NCI-H524 (cell line): ENCODE measurements around the gene PPP1R14D.
"Not testable (repeated sequence)": the region's sequence is repeated elsewhere in the genome, so short reads cannot be mapped to it uniquely, and the experiment has no call there.

ENCODE experiments used
- DNase-seq, 2 experiments: peaks; one replicate each; lab custom pipeline; 2025; lab: John Stamatoyannopoulos, UW

The PPP1R14D gene, protein sequence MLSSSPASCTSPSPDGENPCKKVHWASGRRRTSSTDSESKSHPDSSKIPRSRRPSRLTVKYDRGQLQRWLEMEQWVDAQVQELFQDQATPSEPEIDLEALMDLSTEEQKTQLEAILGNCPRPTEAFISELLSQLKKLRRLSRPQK

DNA sequence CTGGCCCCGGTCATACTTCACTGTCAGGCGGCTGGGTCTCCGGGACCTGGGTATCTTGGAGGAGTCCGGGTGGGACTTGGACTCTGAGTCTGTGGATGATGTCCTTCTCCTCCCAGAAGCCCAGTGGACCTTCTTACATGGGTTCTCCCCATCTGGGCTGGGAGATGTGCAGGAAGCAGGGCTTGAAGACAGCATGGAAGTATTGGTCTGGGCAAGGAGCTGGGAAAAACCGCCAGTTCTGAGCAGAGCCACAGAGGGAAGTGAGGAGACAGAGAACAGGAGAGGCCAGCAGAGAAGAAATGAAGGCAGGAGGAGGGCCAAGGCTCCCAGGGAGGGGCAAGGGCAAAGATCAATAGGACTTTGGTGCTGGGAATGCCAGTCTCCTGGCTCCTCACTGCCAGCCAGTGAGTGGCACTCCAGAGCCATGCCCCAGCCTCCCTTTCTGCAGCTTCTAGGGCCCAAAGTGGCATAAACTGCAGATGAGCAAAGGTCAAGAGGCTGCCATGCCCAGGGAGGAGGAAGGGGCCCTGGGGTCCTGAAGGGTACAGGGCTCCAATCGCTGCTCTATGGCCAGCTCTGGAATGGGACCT lies at the start of gene PPP1R14D:
PPP1R14D (minus strand) TSS at position 262 of the 590 bp plus-strand sequence; CDS start at position 195, 67 bp downstream.
- no peak for DNase-seq

DNA sequence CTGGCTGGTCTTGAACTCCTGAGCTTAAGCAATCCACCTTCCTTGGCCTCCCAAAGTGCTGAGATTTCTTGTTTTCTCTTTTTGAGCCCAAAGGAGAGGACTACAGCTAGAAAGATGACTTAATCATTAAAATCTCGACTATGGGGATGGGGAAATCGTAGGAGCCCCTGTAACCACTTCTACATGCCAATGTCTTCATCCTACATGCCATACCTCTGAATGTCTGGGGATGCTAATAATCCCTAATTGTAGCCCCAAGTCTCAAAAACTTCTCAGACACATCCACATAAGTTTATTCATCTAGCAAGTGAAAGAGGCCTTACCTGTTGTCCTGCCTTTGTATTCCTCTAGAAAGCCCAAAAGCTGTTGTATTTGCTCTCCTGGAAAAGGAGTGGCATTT lies 49.2 kb upstream of the PPP1R14D start:
- no peak for DNase-seq

DNA sequence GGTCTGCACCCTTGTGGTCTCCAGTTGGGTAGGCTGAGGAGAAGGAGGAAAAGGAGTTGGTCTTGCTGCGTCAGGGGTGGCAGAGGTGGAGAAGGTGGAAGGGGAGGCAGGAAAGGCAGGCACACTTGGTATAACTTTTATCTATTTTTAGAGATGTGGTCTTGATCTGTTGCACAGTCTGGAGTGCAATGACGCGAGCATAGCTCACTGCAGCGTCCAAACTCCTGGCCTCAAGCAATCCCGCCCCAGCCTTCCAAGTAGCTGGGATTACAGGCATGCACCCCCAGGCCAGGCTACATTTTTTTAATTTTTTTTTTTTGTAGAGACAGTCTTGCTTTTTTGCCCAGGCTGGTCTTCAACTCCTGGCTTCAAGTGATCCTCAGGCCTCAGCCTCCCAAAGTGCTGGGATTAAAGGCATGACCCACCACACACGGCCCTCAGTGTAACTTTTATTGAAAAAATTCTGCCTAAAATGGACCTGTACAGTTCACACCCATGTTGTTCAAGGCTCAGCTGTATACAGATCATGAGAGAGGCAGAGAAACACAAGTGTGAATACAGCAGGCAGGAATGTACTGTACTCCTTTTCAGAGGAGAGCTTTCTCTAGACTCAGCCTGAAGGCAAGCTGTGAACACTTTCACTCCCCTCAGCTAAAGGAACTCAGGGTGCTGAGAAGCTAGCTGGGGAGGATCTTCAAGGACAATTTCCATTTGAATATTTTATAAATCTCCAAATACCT lies 47.7 kb upstream of the PPP1R14D start:
- no peak for DNase-seq

DNA sequence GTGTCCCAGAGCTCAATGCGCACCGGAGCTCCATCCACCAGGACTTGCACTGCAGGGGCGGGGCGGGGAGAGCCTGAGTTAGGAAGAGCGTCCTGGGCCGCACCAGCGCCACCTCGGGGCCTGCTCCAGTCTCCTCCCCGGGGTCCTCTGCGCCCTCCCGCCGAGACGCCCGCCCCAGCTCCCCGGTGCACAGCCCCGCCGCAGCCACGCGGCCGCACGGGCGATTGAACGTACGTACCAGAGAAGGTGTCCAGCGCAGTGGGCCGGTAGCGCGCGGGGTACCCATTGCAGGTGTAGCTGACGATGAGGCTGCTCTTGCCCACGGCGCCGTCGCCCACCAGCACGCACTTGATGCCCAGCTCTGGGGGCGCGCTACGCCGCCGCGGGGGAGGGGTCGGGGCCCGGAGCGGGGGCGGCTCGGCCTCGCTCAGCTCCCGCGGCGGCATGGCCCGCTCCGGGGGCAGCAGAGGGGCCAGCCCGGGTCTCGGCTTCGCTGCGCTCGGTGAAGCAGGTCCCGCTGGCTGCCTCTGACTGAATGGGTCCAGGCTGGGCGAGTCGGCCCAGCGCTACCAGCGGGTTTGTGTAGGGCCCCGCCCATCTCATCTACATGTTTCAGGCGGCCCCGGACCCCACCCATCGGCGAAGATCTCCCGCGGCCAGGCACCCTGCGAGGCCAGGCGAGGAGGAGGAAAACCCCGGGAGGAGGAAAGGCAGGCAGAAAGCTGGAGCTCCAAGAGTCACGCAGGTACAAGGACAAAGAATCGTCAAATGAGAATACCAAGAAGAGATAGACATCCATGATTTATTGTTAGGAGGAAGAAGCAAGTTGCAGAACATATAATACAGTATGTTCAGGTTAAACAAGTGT lies 45.4 kb upstream of the PPP1R14D start, which contains the start of gene RHOV:
RHOV (minus strand) TSS at position 541 of the 868 bp plus-strand sequence; CDS start at position 446, 95 bp downstream.
- DNase-seq: peak; percentile 84 to 96

DNA sequence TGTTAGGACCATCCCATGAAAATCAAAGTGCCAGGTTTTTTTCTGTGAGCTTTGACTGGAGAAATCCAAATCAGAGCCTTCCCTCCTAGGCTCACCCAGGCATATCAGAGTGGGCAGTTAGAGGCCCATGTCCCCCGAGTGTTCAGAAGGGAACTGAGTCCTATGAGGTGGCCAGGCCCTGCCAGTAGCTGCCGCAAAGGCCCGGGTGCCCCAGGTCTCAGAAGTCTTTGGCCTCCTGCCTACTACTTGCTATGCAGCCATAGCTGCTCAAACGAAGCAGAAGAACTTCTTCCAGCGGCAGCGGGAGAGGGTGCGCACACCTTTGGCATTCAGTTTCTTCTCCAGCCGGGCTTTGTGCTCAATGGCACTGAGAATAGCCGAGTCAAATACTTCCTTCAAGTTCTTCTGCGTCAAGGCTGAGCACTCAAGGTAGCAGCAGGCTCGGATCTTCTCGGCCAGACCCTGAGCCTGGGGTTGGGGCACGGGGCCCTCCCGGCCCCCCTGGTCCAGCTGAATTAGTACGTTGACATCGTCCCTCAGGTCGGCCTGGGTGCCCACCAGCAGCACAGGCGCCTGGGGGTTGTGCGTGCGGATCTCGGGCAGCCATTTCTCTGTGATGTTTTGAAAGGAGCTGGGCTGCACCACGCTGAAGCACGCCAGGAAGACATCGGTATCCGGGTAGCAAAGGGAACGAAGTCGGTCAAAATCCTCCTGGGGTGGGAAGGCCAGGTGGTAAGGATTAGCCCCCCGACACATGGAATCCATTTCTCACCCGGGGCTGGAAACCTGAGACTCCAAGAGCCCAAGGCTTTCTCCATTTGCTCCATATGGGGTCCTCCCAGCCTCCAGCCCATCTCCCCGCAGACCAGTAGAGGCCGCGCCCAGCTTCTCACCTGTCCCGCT lies 44.5 kb upstream of the PPP1R14D start:
- DNase-seq: peak; percentile 84 to 96

DNA sequence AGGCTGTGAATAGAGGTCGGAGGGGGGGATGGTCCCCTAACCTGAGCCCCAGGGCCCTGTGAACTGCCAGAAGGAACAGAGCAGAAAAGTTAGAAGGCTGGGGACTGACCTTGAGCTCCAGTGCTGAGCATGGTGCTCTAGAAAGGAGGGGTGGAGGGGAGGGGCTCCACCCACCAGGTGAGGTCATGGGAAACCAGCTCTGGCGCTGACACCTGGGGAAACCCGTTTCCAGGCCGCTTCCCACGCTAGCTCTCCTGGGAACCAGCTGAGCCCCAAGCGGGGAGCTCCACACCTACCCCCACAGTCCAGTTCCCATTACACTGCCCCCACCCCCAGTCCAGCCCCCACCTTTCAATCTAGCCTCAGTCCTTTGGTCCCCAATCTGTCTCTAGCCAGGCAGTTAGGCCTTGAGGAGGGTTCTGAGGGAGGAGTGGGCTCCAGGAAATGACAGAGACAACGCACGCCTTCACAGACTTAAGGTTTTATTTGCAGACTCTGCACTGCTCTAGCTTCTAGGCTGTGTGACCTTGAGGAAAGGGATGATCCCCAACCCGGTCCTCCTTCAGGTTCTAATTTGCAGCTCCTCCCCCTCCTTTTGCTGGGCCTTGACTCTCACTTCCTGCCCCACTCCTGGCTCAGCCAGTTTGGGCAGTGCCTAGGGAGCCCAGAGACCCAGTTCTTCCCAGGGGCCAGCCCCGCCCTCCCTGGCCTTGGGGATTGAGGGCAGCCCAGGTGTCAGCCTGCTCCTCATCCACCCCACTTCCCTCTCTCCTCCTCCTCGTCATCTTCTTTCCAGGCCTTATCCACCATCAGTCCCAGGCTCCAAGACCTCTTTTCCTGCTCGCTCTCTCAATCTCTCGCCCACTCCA lies 43.5 kb upstream of the PPP1R14D start:
- DNase-seq: no peak

DNA sequence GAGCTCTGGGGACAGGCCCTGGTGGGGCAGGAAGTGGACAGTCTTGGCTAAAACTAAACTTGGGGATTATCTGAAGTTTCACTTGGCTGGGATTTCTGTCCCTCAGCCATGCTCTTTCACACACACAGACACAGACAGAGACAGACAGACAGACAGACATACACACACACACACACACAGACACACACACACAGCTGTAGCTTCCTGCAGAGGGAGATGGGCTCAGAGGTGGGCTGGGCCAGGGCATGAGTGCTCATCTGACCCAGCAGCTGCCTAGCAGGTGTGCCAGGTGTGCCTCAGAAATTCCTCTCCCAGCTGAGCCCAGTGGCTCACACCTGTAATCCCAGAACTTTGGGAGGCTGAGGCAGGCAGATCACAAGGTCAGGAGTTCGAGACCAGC lies 42.2 kb upstream of the PPP1R14D start:
- DNase-seq: no peak

DNA sequence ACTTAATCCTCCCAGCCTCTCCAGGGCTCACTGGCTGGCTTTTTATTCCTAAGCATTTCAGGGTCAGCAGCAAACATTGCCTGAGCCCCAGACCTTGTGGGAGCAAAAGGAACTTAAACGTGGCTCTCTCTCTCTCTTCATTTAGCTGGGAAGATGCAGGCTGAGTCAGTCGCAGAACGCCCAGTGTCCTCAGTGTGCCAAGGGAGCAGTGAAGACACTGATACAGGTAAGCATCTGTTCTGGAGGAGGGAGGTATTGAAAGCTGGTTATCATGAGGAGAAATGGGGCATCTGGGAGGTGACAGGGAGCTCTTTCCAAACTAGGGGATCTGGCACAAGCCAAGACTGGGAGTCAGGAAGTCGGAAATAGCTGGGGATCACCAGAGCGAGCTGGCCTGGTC lies 41.2 kb upstream of the PPP1R14D start:
- no peak for DNase-seq

DNA sequence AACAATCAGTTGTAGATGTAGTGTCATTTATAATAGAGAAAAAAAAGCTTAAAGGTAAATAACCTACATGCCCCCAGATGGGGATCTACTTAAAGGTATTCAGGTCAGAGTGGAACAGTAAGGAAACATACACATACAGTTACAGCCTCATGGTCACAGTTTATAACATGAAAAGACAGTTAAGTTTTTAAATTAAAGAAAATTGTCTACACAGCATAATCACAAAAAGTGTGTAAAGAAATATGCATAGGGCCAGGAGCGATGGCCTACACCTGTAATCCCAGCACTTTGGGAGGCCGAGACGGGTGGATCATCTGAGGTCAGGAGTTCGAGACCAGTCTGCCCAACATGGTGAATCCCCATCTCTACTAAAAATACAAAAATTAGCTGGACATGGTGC lies 38.7 kb upstream of the PPP1R14D start:
- no peak for DNase-seq

DNA sequence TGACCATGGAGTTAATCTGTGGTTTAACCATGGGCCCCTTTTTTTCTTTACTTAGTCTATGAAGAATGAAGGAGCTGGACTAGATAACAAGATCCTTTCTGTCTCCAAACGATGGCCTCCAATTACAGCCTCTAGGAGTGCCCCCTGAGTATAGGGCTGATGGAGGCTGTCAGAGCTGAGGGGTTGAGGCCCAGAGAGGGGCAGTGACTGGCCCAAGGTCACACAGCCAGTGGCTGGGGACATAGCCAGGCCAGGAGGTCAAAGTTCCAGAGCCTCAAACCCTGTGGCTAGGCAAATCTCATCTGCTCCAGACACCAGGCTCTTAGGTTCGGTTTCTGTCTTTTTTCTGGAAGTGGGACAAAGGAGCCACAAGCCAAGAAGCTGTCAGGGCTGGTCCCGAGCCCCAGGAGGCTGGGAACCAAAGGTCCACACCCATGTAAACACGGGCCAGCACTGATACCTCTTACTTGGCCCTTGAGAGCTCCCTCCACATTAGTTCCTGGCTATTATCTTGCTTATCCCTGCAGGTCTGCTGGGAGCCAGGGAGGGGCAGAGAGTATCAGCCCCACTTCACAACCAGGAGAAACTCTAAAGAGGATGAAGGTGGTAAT lies 35.3 kb upstream of the PPP1R14D start:
- no peak for DNase-seq

DNA sequence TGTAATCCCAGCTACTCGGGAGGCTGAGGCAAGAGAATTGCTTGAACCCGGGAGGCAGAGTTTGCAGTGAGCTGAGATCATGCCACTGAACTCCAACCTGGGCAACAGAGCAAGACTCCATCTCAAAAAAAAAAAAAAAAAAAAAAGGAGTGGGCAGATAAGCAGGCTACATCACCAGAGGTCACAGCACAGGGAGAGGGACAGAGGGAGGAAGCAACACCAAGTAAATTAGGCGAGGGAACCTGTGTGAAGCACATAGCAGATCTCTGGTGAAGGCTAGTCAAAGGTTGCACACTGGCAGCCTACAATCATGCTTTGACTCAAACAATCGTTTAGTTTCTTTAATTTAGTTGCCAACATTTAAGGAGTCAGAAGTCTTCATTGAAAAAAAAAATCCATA lies 32.6 kb upstream of the PPP1R14D start:
- DNase-seq: not testable (repeated sequence)

DNA sequence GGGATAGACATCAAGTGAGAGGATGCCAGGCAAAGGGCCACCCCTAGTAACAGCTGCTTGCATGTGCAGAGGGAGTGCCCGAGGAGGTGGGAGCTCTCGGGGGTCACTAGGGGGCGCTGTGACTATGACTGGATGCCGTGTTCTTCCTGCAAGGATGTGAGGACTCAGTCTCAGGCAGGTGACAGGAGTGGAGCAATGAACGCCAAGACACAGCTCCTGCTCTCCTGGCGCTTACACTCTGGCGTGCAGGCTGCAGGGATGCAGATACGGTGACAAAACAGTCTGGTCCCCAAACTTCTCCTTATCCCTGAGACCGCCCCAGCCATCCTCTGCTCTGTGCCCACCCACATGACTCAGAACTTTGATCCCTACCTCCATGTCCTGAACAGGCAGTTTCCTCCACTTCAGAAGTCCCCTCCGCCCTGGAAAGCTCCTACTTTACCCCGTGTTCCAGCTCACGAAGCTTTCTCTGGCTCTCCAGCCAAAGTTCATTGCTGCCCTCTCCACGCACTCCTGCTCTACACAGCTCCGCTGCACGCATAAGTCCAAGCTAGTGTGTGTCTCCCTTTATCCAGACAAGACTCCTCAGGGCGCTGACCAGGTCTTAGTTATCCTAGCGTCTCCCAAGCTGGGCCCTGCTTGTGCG lies 30.8 kb upstream of the PPP1R14D start:
- peak; percentile 83 to 85 for DNase-seq

DNA sequence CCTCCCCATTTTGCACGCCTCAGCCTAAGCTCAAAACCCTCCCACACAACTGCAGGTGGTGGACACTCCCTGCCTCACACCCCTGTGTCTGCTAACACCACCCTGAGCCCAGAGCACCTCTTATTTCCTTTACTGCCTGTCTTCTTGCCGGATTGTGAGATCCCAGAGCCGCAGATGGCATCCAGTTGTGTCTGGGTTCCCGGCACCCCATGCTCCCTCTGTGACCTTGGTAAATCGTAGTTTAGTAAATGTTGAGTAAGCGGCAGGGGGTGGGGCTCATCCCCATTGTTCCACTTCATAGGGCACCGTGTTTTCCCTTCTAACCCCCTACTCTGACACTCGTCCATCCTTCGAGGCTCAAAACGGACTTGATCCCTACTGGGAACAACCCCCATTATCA lies 30.2 kb upstream of the PPP1R14D start:
- DNase-seq: no peak

DNA sequence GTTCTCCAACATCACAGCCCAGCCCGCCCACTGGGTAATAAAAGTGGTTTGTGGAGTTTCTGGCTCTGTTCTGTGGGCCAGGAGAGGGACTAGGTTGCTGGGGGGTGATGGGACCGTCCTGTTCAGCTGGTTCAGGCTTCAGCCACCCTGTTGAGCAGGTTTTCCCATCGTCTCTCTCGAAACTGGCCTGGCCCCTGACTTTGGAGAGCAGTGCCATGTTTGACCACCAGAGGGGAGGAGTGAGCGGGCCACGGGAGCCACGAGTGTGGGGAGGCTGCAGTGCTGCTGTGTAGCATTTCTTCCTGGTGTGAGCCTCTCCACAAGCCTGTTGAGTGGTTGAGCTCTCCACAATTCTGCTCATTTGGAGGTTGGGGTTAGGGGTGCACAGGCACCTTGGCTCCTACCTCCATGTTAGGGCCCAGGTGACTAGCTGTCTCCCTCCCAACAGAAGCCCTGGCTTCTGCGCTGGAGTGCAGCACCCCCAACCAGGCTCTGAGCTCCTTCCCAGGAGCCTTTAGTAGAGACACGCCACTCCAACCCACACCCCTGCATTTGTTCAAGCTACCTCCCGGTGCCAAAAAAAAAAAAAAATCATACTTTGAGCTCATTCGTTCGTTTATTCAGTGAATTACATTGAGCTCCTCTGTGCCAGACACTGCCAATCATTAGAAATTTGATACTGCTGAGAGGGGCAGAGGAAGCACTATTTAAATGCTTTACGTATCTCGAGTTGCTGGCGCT lies 29.3 kb upstream of the PPP1R14D start:
- DNase-seq: peak; percentile 54 to 70

DNA sequence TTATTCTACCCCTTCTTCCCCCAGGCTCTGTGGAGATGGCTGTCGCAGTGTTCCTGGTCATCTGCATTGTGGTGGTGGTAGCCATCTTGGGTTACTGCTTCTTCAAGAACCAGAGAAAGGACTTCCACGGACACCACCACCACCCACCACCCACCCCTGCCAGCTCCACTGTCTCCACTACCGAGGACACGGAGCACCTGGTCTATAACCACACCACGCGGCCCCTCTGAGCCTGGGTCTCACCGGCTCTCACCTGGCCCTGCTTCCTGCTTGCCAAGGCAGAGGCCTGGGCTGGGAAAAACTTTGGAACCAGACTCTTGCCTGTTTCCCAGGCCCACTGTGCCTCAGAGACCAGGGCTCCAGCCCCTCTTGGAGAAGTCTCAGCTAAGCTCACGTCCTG lies 28.2 kb upstream of the PPP1R14D start:
- no peak for DNase-seq

DNA sequence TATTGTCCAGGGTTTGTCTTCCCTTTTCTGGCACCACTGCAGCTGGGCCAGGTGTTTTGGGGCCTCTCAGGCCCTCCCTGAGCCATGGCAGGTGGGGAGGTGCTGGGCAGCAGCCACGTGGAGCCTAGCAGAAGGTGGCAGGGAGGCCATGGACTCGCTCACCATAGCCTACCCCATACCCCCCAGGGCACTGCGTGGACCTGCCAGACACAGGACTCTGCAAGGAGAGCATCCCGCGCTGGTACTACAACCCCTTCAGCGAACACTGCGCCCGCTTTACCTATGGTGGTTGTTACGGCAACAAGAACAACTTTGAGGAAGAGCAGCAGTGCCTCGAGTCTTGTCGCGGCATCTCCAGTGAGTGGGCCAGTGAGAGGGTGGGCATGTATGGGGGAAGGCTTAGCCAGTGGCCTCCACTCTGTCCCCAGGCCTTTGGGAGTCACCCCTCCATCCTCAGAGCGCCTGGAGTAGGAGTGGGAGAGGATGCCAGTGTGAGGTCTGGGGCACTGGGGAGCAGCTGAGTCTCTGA lies 27.3 kb upstream of the PPP1R14D start:
- DNase-seq: no peak

DNA sequence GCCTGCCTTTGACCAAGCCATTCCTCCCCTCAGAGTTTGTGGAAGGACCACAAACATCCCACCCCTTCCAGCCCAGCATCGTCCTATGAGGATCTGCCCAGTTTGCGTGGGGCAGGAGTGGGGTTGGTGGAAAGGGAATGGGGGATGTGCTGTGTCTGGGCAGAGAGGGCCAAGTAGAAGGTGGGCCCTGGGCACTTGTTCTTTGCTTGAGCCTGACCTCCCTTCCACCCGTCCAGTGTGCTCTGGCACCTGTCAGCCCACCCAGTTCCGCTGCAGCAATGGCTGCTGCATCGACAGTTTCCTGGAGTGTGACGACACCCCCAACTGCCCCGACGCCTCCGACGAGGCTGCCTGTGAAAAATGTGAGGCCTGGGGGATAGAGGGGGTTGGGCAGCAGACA lies 25.7 kb upstream of the PPP1R14D start:
- DNase-seq: no peak

DNA sequence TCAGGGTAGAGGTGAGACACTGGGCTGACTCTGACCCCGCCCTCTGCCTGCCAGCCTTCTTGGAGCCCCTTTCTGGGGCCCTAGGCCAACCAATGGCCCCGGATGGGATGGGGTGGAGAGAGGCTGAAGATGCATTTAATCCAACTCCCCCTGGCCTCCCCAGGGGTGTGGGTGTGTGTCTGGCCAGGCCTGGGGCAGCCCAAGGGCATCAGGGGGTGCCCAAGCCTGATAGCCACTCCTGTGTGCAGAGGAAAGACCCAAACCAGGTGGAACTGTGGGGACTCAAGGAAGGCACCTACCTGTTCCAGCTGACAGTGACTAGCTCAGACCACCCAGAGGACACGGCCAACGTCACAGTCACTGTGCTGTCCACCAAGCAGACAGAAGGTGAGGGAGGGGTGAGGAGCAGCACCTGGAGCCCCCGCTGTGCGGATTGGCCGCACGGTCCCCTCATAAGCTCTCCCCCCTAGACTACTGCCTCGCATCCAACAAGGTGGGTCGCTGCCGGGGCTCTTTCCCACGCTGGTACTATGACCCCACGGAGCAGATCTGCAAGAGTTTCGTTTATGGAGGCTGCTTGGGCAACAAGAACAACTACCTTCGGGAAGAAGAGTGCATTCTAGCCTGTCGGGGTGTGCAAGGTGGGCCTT lies 24.9 kb upstream of the PPP1R14D start:
- no peak for DNase-seq
